ENCODE data around the gene CDKL1. TPM values are rescaled to one million over a fixed set of nuclear protein-coding genes. Genes with fewer than 3 reads are reported as not detected.

The CDKL1 gene
- 10.0 and 17.9 TPM in 2 replicates for total RNA-seq

GRCh38 chr14:50396631-50397389, at the start of gene CDKL1:
TSS of gene CDKL1 (minus strand) at chr14:50396881. CDS start at chr14:50395868, 1,013 bp downstream.

GRCh38 chr14:50311972-50312733, 84.5 kb downstream of the CDKL1 start, which contains the start of the genes DMAC2L and L2HGDH:
TSS of gene DMAC2L (plus strand) at chr14:50312324. CDS start at chr14:50321488, 9,164 bp downstream.
TSS of gene L2HGDH (minus strand) at chr14:50312229. CDS start at chr14:50312150, 79 bp downstream.

Small RNAs within 50 kb of the gene (small RNA-seq; reads per million reads assigned to genes)
- not detected for gene MIR4504

Other genes with a start within 250 kb of the CDKL1 start
- gene SOS2, start 165.3 kb downstream of the CDKL1 start, total RNA-seq: 36.8 and 37.4 TPM in 2 replicates
- 4.8 and 7.0 TPM in 2 replicates for gene L2HGDH, start 84.7 kb downstream of the CDKL1 start, total RNA-seq
- gene DMAC2L, start 84.6 kb downstream of the CDKL1 start, total RNA-seq: 8.2 and 10.1 TPM in 2 replicates
- 89.2 and 108 TPM in 2 replicates for gene MAP4K5, start 135.7 kb upstream of the CDKL1 start, total RNA-seq
- 1.2 and 2.5 TPM in 2 replicates for gene ATL1, start 163.3 kb upstream of the CDKL1 start, total RNA-seq